MCF 10A (cell line): Measurements from ENCODE around the gene CSTA. TPM values are rescaled to one million over a fixed set of nuclear protein-coding genes. Genes with fewer than 3 reads are reported as not detected.

ENCODE experiments used
- BruUV-seq: library from RNA; stranded (reverse); fragments of 400-500 nt; replicated peaks from 2 replicates; lab custom pipeline; 2021; lab: Mats Ljungman, UMichigan
- CTCF ChIA-PET: fragments of 300-600 bp; sonication (Branson Sonifier 250); formaldehyde crosslinking; extraction: SDS; loops from one replicate; lab custom pipeline; 2021; ENCODE audit warnings: antibody characterized with exemption, inconsistent platforms; lab: Yijun Ruan, JAX
- POLR2A ChIA-PET: fragments of 300-600, 350-650 bp; sonication (Branson Sonifier 250); formaldehyde crosslinking; extraction: SDS; loops from one replicate; lab custom pipeline; 2020; ENCODE audit warnings: antibody characterized with exemption, inconsistent platforms; lab: Yijun Ruan, JAX
- DNase-seq: peaks from one replicate; pipeline ENCODE4 v3.0.0-alpha.2; 2018; ENCODE audit not compliant: unreplicated experiment
- H3K27ac Mint-ChIP-seq: one replicate; pipeline ENCODE4 v1.8.0; 2022; ENCODE audit warnings: mild to moderate bottlenecking, low read depth, mixed read lengths; ENCODE audit not compliant: unreplicated experiment
- H3K27me3 Mint-ChIP-seq: one replicate; pipeline ENCODE4 v1.8.0; 2022; ENCODE audit warnings: mixed read lengths; ENCODE audit not compliant: insufficient read depth, unreplicated experiment
- H3K36me3 Mint-ChIP-seq: one replicate; pipeline ENCODE4 v1.8.0; 2022; ENCODE audit warnings: mild to moderate bottlenecking, moderate library complexity, mixed read lengths; ENCODE audit not compliant: insufficient read depth, unreplicated experiment
- H3K4me1 Mint-ChIP-seq: one replicate; pipeline ENCODE4 v1.8.0; 2022; ENCODE audit warnings: mixed read lengths; ENCODE audit not compliant: insufficient read depth, unreplicated experiment
- H3K4me3 Mint-ChIP-seq: one replicate; pipeline ENCODE4 v1.8.0; 2022; ENCODE audit warnings: mild to moderate bottlenecking, moderate library complexity, mixed read lengths; ENCODE audit not compliant: unreplicated experiment
- H3K9me3 Mint-ChIP-seq: one replicate; pipeline ENCODE4 v1.8.0; 2022; ENCODE audit warnings: mixed read lengths; ENCODE audit not compliant: unreplicated experiment
- CTCF ChIP-seq: fragments of 200-600 bp; IDR thresholded peaks from one replicate; pipeline ENCODE4 v1.8.0; 2022; ENCODE audit warnings: antibody characterized with exemption, mild to moderate bottlenecking; ENCODE audit not compliant: unreplicated experiment
- intact Hi-C: fragments of 100-400 bp; cut with micrococcal nuclease; formaldehyde crosslinking; loops from 2 replicates; pipeline ENCODE4 v1.14.1; 2022
- total RNA-seq: library from RNA; stranded (reverse); gene quantifications from 2 replicates; pipeline ENCODE4 v1.2.3, GENCODE V29; 2022

The CSTA gene
- total RNA-seq, 1 experiment from 2014 or later: 133 TPM

GRCh38 chr3:122313281-122313680, 11.8 kb upstream of the CSTA start:
- DNase-seq: no peak
- CTCF ChIA-PET: interaction anchor here (0.6 to 2.5 kb wide), 10 partner anchors 10 to 1217 kb away, joined by 3 to 12 read pairs (median 4); partner anchors contain the start of genes CSTA and MIX23
- intact Hi-C loops: no loop called here
- H3K9me3 Mint-ChIP-seq: peaks cover 8% of the 10 kb centered on the region
- peaks cover 14% of the 10 kb centered on the region for H3K4me1 Mint-ChIP-seq
- peak overlapping the region; percentile 16 for H3K27ac Mint-ChIP-seq
- H3K4me3 Mint-ChIP-seq: no peak overlapping the region
- no TSS peak for BruUV-seq
- POLR2A ChIA-PET: interaction anchor here (0.6 to 7.5 kb wide), 15 partner anchors 9 to 565 kb away, joined by 3 to 89 read pairs (median 6); partner anchors contain the start of genes CSTA, FAM162A, KPNA1 and MIX23
- H3K36me3 Mint-ChIP-seq: no peaks in the 10 kb centered on the region
- no peak for TF ChIP-seq CTCF
- H3K27me3 Mint-ChIP-seq: no peaks in the 10 kb centered on the region

- peak overlapping the region; percentile 78 for H3K27ac Mint-ChIP-seq
- no peaks in the 10 kb centered on the region for H3K27me3 Mint-ChIP-seq
- ChIA-PET CTCF (interaction anchor here (0.7 to 2.5 kb wide), 11 partner anchors 8 to 70 kb away, joined by 3 to 19 read pairs (median 6); partner anchors contain the start of genes CSTA, FAM162A and MIX23), POLR2A (interaction anchor here (0.6 to 7.5 kb wide), 13 partner anchors 8 to 337 kb away, joined by 3 to 89 read pairs (median 8); partner anchors contain the start of genes CSTA, FAM162A, MIX23 and WDR5B)
- H3K4me1 Mint-ChIP-seq: peaks cover 19% of the 10 kb centered on the region
- intact Hi-C loops: no loop called here
- TF ChIP-seq CTCF: no peak
- no TSS peak for BruUV-seq
- DNase-seq: peak; percentile 61
- no peak overlapping the region for H3K4me3 Mint-ChIP-seq
- H3K9me3 Mint-ChIP-seq: peaks cover 15% of the 10 kb centered on the region
- H3K36me3 Mint-ChIP-seq: no peaks in the 10 kb centered on the region
Observed at GRCh38 chr3:122314228-122314876, 10.7 kb upstream of the CSTA start.

- Mint-ChIP-seq H3K27me3 (no peaks in the 10 kb centered on the region), H3K4me3 (no peak overlapping the region)
- CTCF ChIA-PET: interaction anchor here (0.8 to 2.5 kb wide), 4 partner anchors 9 to 41 kb away, joined by 3 to 19 read pairs (median 9); no protein-coding TSS in a partner anchor
Observed at GRCh38 chr3:122315619-122316018, 9.4 kb upstream of the CSTA start.

More at GRCh38 chr3:122315619-122316018, 9.4 kb upstream of the CSTA start:
- Mint-ChIP-seq H3K27ac (peak overlapping the region; percentile 79), H3K36me3 (no peaks in the 10 kb centered on the region), H3K4me1 (peaks cover 19% of the 10 kb centered on the region), H3K9me3 (peaks cover 15% of the 10 kb centered on the region)
- POLR2A ChIA-PET: interaction anchor here (1.4 to 7.5 kb wide), 4 partner anchors 10 to 68 kb away, joined by 5 to 89 read pairs (median 46); partner anchors contain the start of genes CSTA, FAM162A and MIX23
- no TSS peak for BruUV-seq
- TF ChIP-seq CTCF: no peak
- intact Hi-C loops: no loop called here
- no peak for DNase-seq
